Measurements from ENCODE around the gene HBD. TPM values are rescaled to one million over a fixed set of nuclear protein-coding genes. Genes with fewer than 3 reads are reported as not detected.

Gene HBD
- total and polyA plus RNA-seq, 4 experiments from 2014 or later, result not detected

- Histone ChIP-seq H3K36me3 (ENCODE audit: insufficient read depth, low read length) (no peaks in the 10 kb centered on the region), H3K4me1 (ENCODE audit: insufficient read depth, low read length) (no peaks in the 10 kb centered on the region), H3K27me3 (ENCODE audit: insufficient read depth, low read length) (no peaks in the 10 kb centered on the region), H3K9me3 (ENCODE audit: control insufficient read depth in 1 of 2, low read length in 2 of 2) (no peaks in the 10 kb centered on the region), H3K27ac (ENCODE audit: low read depth, low read length) (no peak overlapping the region), H3K4me3 (ENCODE audit: low read length in 2 of 2) (no peak overlapping the region)
- ChIA-PET POLR2A (ENCODE audit: partially characterized antibody) (no interaction called here), CTCF (ENCODE audit: partially characterized antibody) (no interaction called here)
- Mint-ChIP-seq H3K4me3 (no peak overlapping the region), H3K9me3 (peaks cover 0 to 2% (median 0%) of the 10 kb centered on the region in 8 donors), H3K27me3 (peaks cover 0 to 3% of the 10 kb centered on the region in 2 donors), H3K36me3 (no peaks in the 10 kb centered on the region), H3K4me1 (peaks cover 0 to 2% (median 0%) of the 10 kb centered on the region in 4 donors), H3K27ac (no peak overlapping the region)
- no peak for DNase-seq
- intact Hi-C loops (cut with micrococcal nuclease), result no loop called here
These were observed 2.1 kb downstream of the HBD start for GRCh38 chr11:5232176-5232575.

- Mint-ChIP-seq H3K4me1 (peaks cover 0 to 2% (median 0%) of the 10 kb centered on the region in 4 donors), H3K9me3 (peaks cover 0 to 2% (median 0%) of the 10 kb centered on the region in 8 donors), H3K27ac (no peak overlapping the region), H3K36me3 (no peaks in the 10 kb centered on the region), H3K27me3 (no peaks in the 10 kb centered on the region), H3K4me3 (no peak overlapping the region)
- H3K4me3 ChIP-seq (ENCODE audit: low read length in 2 of 2), result no peak overlapping the region
- no peaks in the 10 kb centered on the region for H3K27me3 ChIP-seq (ENCODE audit: insufficient read depth, low read length)
- ChIA-PET CTCF (ENCODE audit: partially characterized antibody) (no interaction called here), POLR2A (ENCODE audit: partially characterized antibody) (no interaction called here)
- no peaks in the 10 kb centered on the region for H3K4me1 ChIP-seq (ENCODE audit: insufficient read depth, low read length)
- no peak for DNase-seq
- no peaks in the 10 kb centered on the region for H3K36me3 ChIP-seq (ENCODE audit: insufficient read depth, low read length)
- H3K9me3 ChIP-seq (ENCODE audit: control insufficient read depth in 1 of 2, low read length in 2 of 2), result no peaks in the 10 kb centered on the region
- no peak overlapping the region for H3K27ac ChIP-seq (ENCODE audit: low read depth, low read length)
- intact Hi-C loops (cut with micrococcal nuclease), result no loop called here
These were observed 3.2 kb downstream of the HBD start for GRCh38 chr11:5231111-5231510.

- Histone ChIP-seq H3K27ac (ENCODE audit: low read depth, low read length) (no peak overlapping the region), H3K4me1 (ENCODE audit: insufficient read depth, low read length) (no peaks in the 10 kb centered on the region), H3K27me3 (ENCODE audit: insufficient read depth, low read length) (no peaks in the 10 kb centered on the region), H3K9me3 (ENCODE audit: control insufficient read depth in 1 of 2, low read length in 2 of 2) (no peaks in the 10 kb centered on the region), H3K4me3 (ENCODE audit: low read length in 2 of 2) (no peak overlapping the region), H3K36me3 (ENCODE audit: insufficient read depth, low read length) (no peaks in the 10 kb centered on the region)
- no peak for DNase-seq
- intact Hi-C loops (cut with micrococcal nuclease), result no loop called here
- Mint-ChIP-seq H3K36me3 (no peaks in the 10 kb centered on the region), H3K9me3 (peaks cover 0 to 2% (median 0%) of the 10 kb centered on the region in 8 donors), H3K4me1 (peaks cover 0 to 2% (median 0%) of the 10 kb centered on the region in 4 donors), H3K27me3 (no peaks in the 10 kb centered on the region), H3K27ac (no peak overlapping the region), H3K4me3 (no peak overlapping the region)
- POLR2A ChIA-PET (ENCODE audit: partially characterized antibody), result no interaction called here
- CTCF ChIA-PET (ENCODE audit: partially characterized antibody), result no interaction called here
These were observed 4.0 kb downstream of the HBD start for GRCh38 chr11:5230266-5230665.

- Histone ChIP-seq H3K4me1 (ENCODE audit: insufficient read depth, low read length) (no peaks in the 10 kb centered on the region), H3K4me3 (ENCODE audit: low read length in 2 of 2) (no peak overlapping the region), H3K27me3 (ENCODE audit: insufficient read depth, low read length) (no peaks in the 10 kb centered on the region), H3K36me3 (ENCODE audit: insufficient read depth, low read length) (no peaks in the 10 kb centered on the region), H3K27ac (ENCODE audit: low read depth, low read length) (no peak overlapping the region), H3K9me3 (ENCODE audit: control insufficient read depth in 1 of 2, low read length in 2 of 2) (no peaks in the 10 kb centered on the region)
- Mint-ChIP-seq H3K9me3 (peaks cover 0 to 2% (median 0%) of the 10 kb centered on the region in 8 donors), H3K36me3 (no peaks in the 10 kb centered on the region), H3K27ac (no peak overlapping the region), H3K27me3 (no peaks in the 10 kb centered on the region), H3K4me3 (no peak overlapping the region), H3K4me1 (peaks cover 0 to 2% (median 0%) of the 10 kb centered on the region in 4 donors)
- intact Hi-C loops (cut with micrococcal nuclease), result no loop called here
- CTCF ChIA-PET (ENCODE audit: partially characterized antibody), result no interaction called here
- POLR2A ChIA-PET (ENCODE audit: partially characterized antibody), result no interaction called here
- DNase-seq, result no peak
These were observed 4.5 kb downstream of the HBD start for GRCh38 chr11:5229796-5230195.

GRCh38 chr11:5229356-5229755 is 4.9 kb downstream of the HBD start:
- Histone ChIP-seq H3K4me3 (ENCODE audit: low read length in 2 of 2) (no peak overlapping the region), H3K4me1 (ENCODE audit: insufficient read depth, low read length) (no peaks in the 10 kb centered on the region), H3K36me3 (ENCODE audit: insufficient read depth, low read length) (no peaks in the 10 kb centered on the region), H3K9me3 (ENCODE audit: control insufficient read depth in 1 of 2, low read length in 2 of 2) (no peaks in the 10 kb centered on the region), H3K27me3 (ENCODE audit: insufficient read depth, low read length) (no peaks in the 10 kb centered on the region), H3K27ac (ENCODE audit: low read depth, low read length) (no peak overlapping the region)
- no peaks in the 10 kb centered on the region for H3K27me3 Mint-ChIP-seq
- H3K4me1 Mint-ChIP-seq, result peaks cover 0 to under 1% (median 0%) of the 10 kb centered on the region in 4 donors
- no peak overlapping the region for H3K27ac Mint-ChIP-seq
- H3K4me3 Mint-ChIP-seq, result no peak overlapping the region
- CTCF ChIA-PET (ENCODE audit: partially characterized antibody), result no interaction called here
- no peaks in the 10 kb centered on the region for H3K36me3 Mint-ChIP-seq
- POLR2A ChIA-PET (ENCODE audit: partially characterized antibody), result no interaction called here
- peaks cover 0 to 2% (median 0%) of the 10 kb centered on the region in 8 donors for H3K9me3 Mint-ChIP-seq
- DNase-seq, result no peak
- intact Hi-C loops (cut with micrococcal nuclease), result no loop called here

- H3K36me3 Mint-ChIP-seq, result no peaks in the 10 kb centered on the region
- CTCF ChIA-PET (ENCODE audit: partially characterized antibody), result no interaction called here
- POLR2A ChIA-PET (ENCODE audit: partially characterized antibody), result no interaction called here
- no peak overlapping the region for H3K4me3 Mint-ChIP-seq
- Histone ChIP-seq H3K36me3 (ENCODE audit: insufficient read depth, low read length) (no peaks in the 10 kb centered on the region), H3K27me3 (ENCODE audit: insufficient read depth, low read length) (no peaks in the 10 kb centered on the region), H3K9me3 (ENCODE audit: control insufficient read depth in 1 of 2, low read length in 2 of 2) (no peaks in the 10 kb centered on the region), H3K27ac (ENCODE audit: low read depth, low read length) (no peak overlapping the region), H3K4me1 (ENCODE audit: insufficient read depth, low read length) (no peaks in the 10 kb centered on the region), H3K4me3 (ENCODE audit: low read length in 2 of 2) (no peak overlapping the region)
- no peaks in the 10 kb centered on the region for H3K4me1 Mint-ChIP-seq
- DNase-seq, result no peak
- peaks cover 0 to 2% of the 10 kb centered on the region in 2 donors for H3K27me3 Mint-ChIP-seq
- peaks cover 0 to 2% (median 0%) of the 10 kb centered on the region in 8 donors for H3K9me3 Mint-ChIP-seq
- intact Hi-C loops (cut with micrococcal nuclease), result no loop called here
- no peak overlapping the region for H3K27ac Mint-ChIP-seq
These were observed 6.2 kb downstream of the HBD start for GRCh38 chr11:5228124-5228523.

GRCh38 chr11:5227681-5228080 is 6.6 kb downstream of the HBD start:
- no peaks in the 10 kb centered on the region for H3K4me1 Mint-ChIP-seq
- no peak overlapping the region for H3K27ac Mint-ChIP-seq
- Histone ChIP-seq H3K36me3 (ENCODE audit: insufficient read depth, low read length) (no peaks in the 10 kb centered on the region), H3K4me3 (ENCODE audit: low read length in 2 of 2) (no peak overlapping the region), H3K27me3 (ENCODE audit: insufficient read depth, low read length) (no peaks in the 10 kb centered on the region), H3K4me1 (ENCODE audit: insufficient read depth, low read length) (no peaks in the 10 kb centered on the region), H3K27ac (ENCODE audit: low read depth, low read length) (no peak overlapping the region), H3K9me3 (ENCODE audit: control insufficient read depth in 1 of 2, low read length in 2 of 2) (no peaks in the 10 kb centered on the region)
- H3K4me3 Mint-ChIP-seq, result no peak overlapping the region
- intact Hi-C loops (cut with micrococcal nuclease), result no loop called here
- DNase-seq, result no peak
- H3K9me3 Mint-ChIP-seq, result peaks cover 0 to 2% (median 0%) of the 10 kb centered on the region in 8 donors
- H3K27me3 Mint-ChIP-seq, result peaks cover 0 to 2% of the 10 kb centered on the region in 2 donors
- CTCF ChIA-PET (ENCODE audit: partially characterized antibody), result no interaction called here
- POLR2A ChIA-PET (ENCODE audit: partially characterized antibody), result no interaction called here
- no peaks in the 10 kb centered on the region for H3K36me3 Mint-ChIP-seq

- no peaks in the 10 kb centered on the region for H3K36me3 ChIP-seq (ENCODE audit: insufficient read depth, low read length)
- Mint-ChIP-seq H3K4me1 (no peaks in the 10 kb centered on the region), H3K9me3 (peaks cover 0 to 4% (median 0%) of the 10 kb centered on the region in 8 donors), H3K27me3 (peaks cover 1 to 2% of the 10 kb centered on the region in 2 donors), H3K27ac (no peak within 1 kb of the TSS), H3K4me3 (no peak within 1 kb of the TSS), H3K36me3 (no peaks in the 10 kb centered on the region)
- no peak for DNase-seq
- no peaks in the 10 kb centered on the region for H3K9me3 ChIP-seq (ENCODE audit: control insufficient read depth in 1 of 2, low read length in 2 of 2)
- H3K27me3 ChIP-seq (ENCODE audit: insufficient read depth, low read length), result no peaks in the 10 kb centered on the region
- H3K27ac ChIP-seq (ENCODE audit: low read depth, low read length), result no peak within 1 kb of the TSS
- CTCF ChIA-PET (ENCODE audit: partially characterized antibody), result no interaction called here
- intact Hi-C loops (cut with micrococcal nuclease), result no loop called here
- no peak within 1 kb of the TSS for H3K4me3 ChIP-seq (ENCODE audit: low read length in 2 of 2)
- POLR2A ChIA-PET (ENCODE audit: partially characterized antibody), result no interaction called here
- no peaks in the 10 kb centered on the region for H3K4me1 ChIP-seq (ENCODE audit: insufficient read depth, low read length)
These were observed 7.5 kb downstream of the HBD start, which contains the start of gene HBB for GRCh38 chr11:5226732-5227310. HBB (minus strand) TSS chr11:5227071; CDS start chr11:5227021, 50 bp downstream.
